DND-41 (cell line): Measurements from ENCODE around the gene BBS1.

Experiments used
- CTCF ChIP-seq: IDR thresholded peaks from 2 replicates; pipeline ENCODE4 v1.5.1; 2012; ENCODE audit warnings: borderline replicate concordance, low read length, moderate library complexity, mild to moderate bottlenecking; ENCODE audit not compliant: poor library complexity, severe bottlenecking; ENCODE audit errors: extremely low read depth
- EZH2 ChIP-seq: IDR thresholded peaks from 3 replicates; pipeline ENCODE4 v1.6.1; 2012; ENCODE audit warnings: borderline replicate concordance, low read depth, mild to moderate bottlenecking, moderate library complexity, low read length, inconsistent platforms; ENCODE audit not compliant: severe bottlenecking

- TF ChIP-seq CTCF: no peak
- no peak for TF ChIP-seq EZH2
Measured at GRCh38 chr11:66462911-66463310, 47.5 kb upstream of the BBS1 start.
